NB4 (cell line): ENCODE results near the gene SLC6A6.

Experiments used
- MYC ChIP-seq: IDR thresholded peaks from 2 replicates; pipeline ENCODE4 v1.6.1; 2011; ENCODE audit warnings: low read depth, low read length
- POLR2A ChIP-seq: IDR thresholded peaks from 2 replicates; pipeline ENCODE4 v1.6.1; 2011; ENCODE audit warnings: mild to moderate bottlenecking; ENCODE audit not compliant: insufficient read length; ENCODE audit errors: extremely low read depth
- TF ChIP-seq, protein P1 (sequence below): IDR thresholded peaks from one replicate; pipeline ENCODE4 v1.5.1; 2012; ENCODE audit warnings: low read depth, low read length
- TF ChIP-seq, protein P2 (sequence below): IDR thresholded peaks from 2 replicates; pipeline ENCODE4 v1.6.1; 2011; ENCODE audit warnings: low read depth, low read length

DNA sequence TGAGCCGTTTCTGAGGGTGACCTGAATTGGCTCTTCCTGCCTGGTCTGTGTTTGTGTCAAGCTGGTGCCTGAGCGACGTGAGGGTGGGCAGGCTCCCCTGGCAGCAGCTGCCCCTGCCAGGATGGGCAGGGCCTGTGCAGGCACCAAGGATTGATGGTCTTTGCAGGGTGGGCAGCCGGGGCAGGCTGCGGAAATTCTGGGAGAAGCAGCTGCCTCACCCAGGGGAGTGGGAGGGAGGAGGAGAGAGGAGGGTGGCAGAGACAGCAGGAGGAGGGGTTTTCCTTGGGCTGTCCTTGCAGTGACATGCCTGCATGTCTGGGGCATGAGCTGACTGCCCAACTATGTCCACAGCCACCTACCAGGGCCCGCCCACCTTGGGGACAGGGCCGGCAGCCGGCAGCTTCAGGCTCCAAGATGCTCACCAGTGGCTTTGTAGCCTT is 27.9 kb upstream of the SLC6A6 start:
- TF ChIP-seq, protein P1, sequence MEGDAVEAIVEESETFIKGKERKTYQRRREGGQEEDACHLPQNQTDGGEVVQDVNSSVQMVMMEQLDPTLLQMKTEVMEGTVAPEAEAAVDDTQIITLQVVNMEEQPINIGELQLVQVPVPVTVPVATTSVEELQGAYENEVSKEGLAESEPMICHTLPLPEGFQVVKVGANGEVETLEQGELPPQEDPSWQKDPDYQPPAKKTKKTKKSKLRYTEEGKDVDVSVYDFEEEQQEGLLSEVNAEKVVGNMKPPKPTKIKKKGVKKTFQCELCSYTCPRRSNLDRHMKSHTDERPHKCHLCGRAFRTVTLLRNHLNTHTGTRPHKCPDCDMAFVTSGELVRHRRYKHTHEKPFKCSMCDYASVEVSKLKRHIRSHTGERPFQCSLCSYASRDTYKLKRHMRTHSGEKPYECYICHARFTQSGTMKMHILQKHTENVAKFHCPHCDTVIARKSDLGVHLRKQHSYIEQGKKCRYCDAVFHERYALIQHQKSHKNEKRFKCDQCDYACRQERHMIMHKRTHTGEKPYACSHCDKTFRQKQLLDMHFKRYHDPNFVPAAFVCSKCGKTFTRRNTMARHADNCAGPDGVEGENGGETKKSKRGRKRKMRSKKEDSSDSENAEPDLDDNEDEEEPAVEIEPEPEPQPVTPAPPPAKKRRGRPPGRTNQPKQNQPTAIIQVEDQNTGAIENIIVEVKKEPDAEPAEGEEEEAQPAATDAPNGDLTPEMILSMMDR, result no peak
- TF ChIP-seq POLR2A (no peak), MYC (no peak)
- TF ChIP-seq, protein P2, sequence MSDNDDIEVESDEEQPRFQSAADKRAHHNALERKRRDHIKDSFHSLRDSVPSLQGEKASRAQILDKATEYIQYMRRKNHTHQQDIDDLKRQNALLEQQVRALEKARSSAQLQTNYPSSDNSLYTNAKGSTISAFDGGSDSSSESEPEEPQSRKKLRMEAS, result no peak
